HCT116 (cell line): Measurements from ENCODE around the gene TSPAN33. TPM values are rescaled to one million over a fixed set of nuclear protein-coding genes. Genes with fewer than 3 reads are reported as not detected.

Source experiments
- ATAC-seq: fragments of 200-7000 bp; cut with Tn5 transposase; 2 replicates; pipeline ENCODE4 v1.9.1; 2020; ENCODE audit warnings: mild to moderate bottlenecking, moderate library complexity
- BruUV-seq: library from RNA; stranded (reverse); fragments of 400-500 nt; replicated peaks from 2 replicates; lab custom pipeline; 2021; lab: Mats Ljungman, UMichigan
- CTCF ChIA-PET: fragments of 300-600 bp; sonication (Branson Sonifier 250); formaldehyde crosslinking; loops from one replicate; lab custom pipeline; 2021; ENCODE audit warnings: antibody characterized with exemption; lab: Charles Lee
- POLR2A ChIA-PET: fragments of 300-600, 350-600 bp; sonication (Branson Sonifier 250); formaldehyde crosslinking; loops from one replicate; lab custom pipeline; 2021; ENCODE audit warnings: antibody characterized with exemption; lab: Charles Lee
- RAD21 ChIA-PET, 2 experiments: fragments of 300-600 bp; sonication (Branson Sonifier 250); formaldehyde crosslinking; loops; one replicate each; lab custom pipeline; 2023; ENCODE audit warnings: low total read pairs in 2 of 2; ENCODE audit not compliant: uncharacterized antibody in 2 of 2, unreplicated experiment in 2 of 2, low non-redundant PET in 1 of 2; lab: Charles Lee
- DNase-seq: peaks from one replicate; pipeline ENCODE4 v3.0.0-alpha.2; 2010; ENCODE audit warnings: low read depth, low spot score
- H2AFZ ChIP-seq: fragments of 200-600 bp; shearing (Covaris generic), sonication (generic); 2 replicates; pipeline ENCODE4 v1.6.1; 2017; ENCODE audit warnings: low read depth, mixed run types, mixed read lengths, antibody characterized with exemption, low read length; ENCODE audit not compliant: poor library complexity, severe bottlenecking
- H3K27ac ChIP-seq: 2 replicates; pipeline ENCODE4 v1.5.1; 2012; ENCODE audit warnings: low read depth, low read length
- H3K27me3 ChIP-seq: fragments of 200-600 bp; sonication (generic); 2 replicates; pipeline ENCODE4 v1.6.1; 2016; ENCODE audit warnings: mixed run types, low read length, mixed read lengths; ENCODE audit not compliant: insufficient read depth
- H3K36me3 ChIP-seq, 2 experiments: fragments of 200-500 bp in 1 of 2; fragments of 200-600 bp in 1 of 2; sonication (Bioruptor generic) in 1 of 2; sonication (generic) in 1 of 2; 2 replicates each; pipeline versions ENCODE4 v1.5.1 to v1.6.1; 2014 to 2016; ENCODE audit warnings: low read length in 2 of 2, inconsistent platforms in 1 of 2, mixed read lengths in 1 of 2, mixed run types in 1 of 2; ENCODE audit not compliant: insufficient read depth in 2 of 2, control insufficient read depth in 1 of 2
- H3K4me1 ChIP-seq, 2 experiments: fragments of 200-600 bp in 1 of 2; sonication (generic) in 1 of 2; 2 replicates each; pipeline versions ENCODE4 v1.5.1 to v1.6.1; 2012 to 2017; ENCODE audit warnings: low read length in 2 of 2, inconsistent platforms in 1 of 2, mild to moderate bottlenecking in 1 of 2, mixed read lengths in 1 of 2, mixed run types in 1 of 2, moderate library complexity in 1 of 2; ENCODE audit not compliant: insufficient read depth in 2 of 2, control insufficient read depth in 1 of 2
- H3K4me2 ChIP-seq: fragments of 200-600 bp; sonication (generic); 2 replicates; pipeline ENCODE4 v1.6.1; 2017; ENCODE audit warnings: mixed run types, low read length, mixed read lengths
- H3K4me3 ChIP-seq, 2 experiments: fragments of 200-600 bp in 1 of 2; sonication (generic) in 1 of 2; replicated peaks in 1 of 2; 2 replicates each; pipeline ENCODE4 v1.5.1; 2011 to 2016; ENCODE audit warnings: low read length in 2 of 2, control low read depth in 1 of 2, low read depth in 1 of 2, mild to moderate bottlenecking in 1 of 2, mixed read lengths in 1 of 2, mixed run types in 1 of 2
- H3K79me2 ChIP-seq: fragments of 200-600 bp; sonication (generic); 2 replicates; pipeline ENCODE4 v1.6.1; 2017; ENCODE audit warnings: mild to moderate bottlenecking, mixed run types, low read length, moderate library complexity, mixed read lengths; ENCODE audit not compliant: insufficient read depth
- H3K9ac ChIP-seq: fragments of 200-600 bp; sonication (generic); 2 replicates; pipeline ENCODE4 v1.6.1; 2016; ENCODE audit warnings: low read length, mixed read lengths
- H3K9me2 ChIP-seq: fragments of 200-600 bp; sonication (generic), shearing (Covaris generic); 2 replicates; pipeline ENCODE4 v1.6.1; 2017; ENCODE audit warnings: mixed run types, mild to moderate bottlenecking, moderate library complexity; ENCODE audit not compliant: insufficient read depth
- H3K9me3 ChIP-seq, 2 experiments: fragments of 200-500 bp in 1 of 2; fragments of 200-600 bp in 1 of 2; sonication (Bioruptor generic) in 1 of 2; sonication (generic) in 1 of 2; 2 replicates each; pipeline ENCODE4 v1.6.1; 2014 to 2017; ENCODE audit warnings: low read length in 2 of 2, mixed read lengths in 2 of 2, inconsistent platforms in 1 of 2, low read depth in 1 of 2, mild to moderate bottlenecking in 1 of 2, mixed run types in 1 of 2, moderate library complexity in 1 of 2; ENCODE audit not compliant: control insufficient read depth in 1 of 2, insufficient read depth in 1 of 2
- H4K20me1 ChIP-seq: fragments of 200-600 bp; sonication (generic), shearing (Covaris generic); 2 replicates; pipeline ENCODE4 v1.6.1; 2017; ENCODE audit warnings: mixed run types, mild to moderate bottlenecking, moderate library complexity; ENCODE audit not compliant: insufficient read depth
- ATF3 ChIP-seq: IDR thresholded peaks from 2 replicates; pipeline ENCODE4 v1.6.1; 2012
- CEBPB ChIP-seq: IDR thresholded peaks from 2 replicates; pipeline ENCODE4 v1.6.1; 2012; ENCODE audit warnings: low read depth
- EGR1 ChIP-seq: IDR thresholded peaks from 2 replicates; pipeline ENCODE4 v1.6.1; 2012; ENCODE audit warnings: low read depth
- EZH2phosphoT487 ChIP-seq: fragments of 200-600 bp; IDR thresholded peaks from 2 replicates; pipeline ENCODE4 v1.6.1; 2018; ENCODE audit warnings: antibody characterized with exemption, borderline replicate concordance
- MAX ChIP-seq: IDR thresholded peaks from 2 replicates; pipeline ENCODE4 v1.6.1; 2012
- POLR2A ChIP-seq: IDR thresholded peaks from 2 replicates; pipeline ENCODE4 v1.7.0; 2011; ENCODE audit warnings: borderline replicate concordance; ENCODE audit not compliant: insufficient read depth, insufficient read length; ENCODE audit errors: extremely low read depth
- RAD21 ChIP-seq: IDR thresholded peaks from 2 replicates; pipeline ENCODE4 v1.6.1; 2012; ENCODE audit warnings: low read depth, mild to moderate bottlenecking
- SIN3A ChIP-seq: IDR thresholded peaks from 2 replicates; pipeline ENCODE4 v1.6.1; 2012; ENCODE audit warnings: low read depth
- SP1 ChIP-seq: IDR thresholded peaks from 2 replicates; pipeline ENCODE4 v1.6.1; 2012; ENCODE audit warnings: low read depth
- YY1 ChIP-seq: IDR thresholded peaks from 2 replicates; pipeline ENCODE4 v1.6.1; 2011; ENCODE audit warnings: low read length, low read depth, moderate library complexity, mild to moderate bottlenecking; ENCODE audit not compliant: insufficient replicate concordance; ENCODE audit errors: extremely low read depth
- ZBTB33 ChIP-seq: IDR thresholded peaks from 2 replicates; pipeline ENCODE4 v1.6.1; 2011; ENCODE audit warnings: mild to moderate bottlenecking, low read length, moderate library complexity; ENCODE audit not compliant: insufficient replicate concordance; ENCODE audit errors: extremely low read depth
- ZFX ChIP-seq: fragments of 450-650 bp; IDR thresholded peaks from 2 replicates; pipeline ENCODE4 v1.6.1; 2017
- intact Hi-C: fragments of 100-400 bp; cut with micrococcal nuclease; formaldehyde crosslinking; loops from 2 replicates; pipeline ENCODE4 v1.10.0; 2022
- total RNA-seq: library from RNA; stranded (reverse); gene quantifications from one replicate; pipeline ENCODE4 v1.2.1, GENCODE V29; 2021; ENCODE audit not compliant: unreplicated experiment

Gene TSPAN33
- total RNA-seq, 1 experiment from 2014 or later: 22.2 TPM

- Histone ChIP-seq H3K9ac (no peak overlapping the region), H4K20me1 (no peaks in the 10 kb centered on the region), H3K27me3 (no peaks in the 10 kb centered on the region), H2AFZ (no peak overlapping the region), H3K27ac (no peak overlapping the region), H3K9me2 (no peaks in the 10 kb centered on the region), H3K9me3 (no peaks in the 10 kb centered on the region), H3K4me2 (no peak overlapping the region), H3K79me2 (no peaks in the 10 kb centered on the region), H3K36me3 (no peaks in the 10 kb centered on the region), H3K4me3 (no peak overlapping the region), H3K4me1 (no peaks in the 10 kb centered on the region)
- ChIA-PET RAD21 (no interaction called here), CTCF (interaction anchor here (1.1 kb wide), 1 partner anchor 42 kb away, joined by 4 read pairs; no protein-coding TSS in a partner anchor), POLR2A (no interaction called here)
- no TSS peak for BruUV-seq
- intact Hi-C loops: no loop called here
- TF ChIP-seq EGR1: no peak
- TF ChIP-seq MAX: no peak
- no peak for TF ChIP-seq EZH2phosphoT487
- no peak for TF ChIP-seq POLR2A
- no peak for TF ChIP-seq ZBTB33
- no peak for TF ChIP-seq SP1
- TF ChIP-seq ATF3: no peak
- no peak for TF ChIP-seq ZFX
- TF ChIP-seq YY1: no peak
- TF ChIP-seq CEBPB: no peak
- TF ChIP-seq RAD21: no peak
- TF ChIP-seq SIN3A: no peak
- ATAC-seq (no peak), DNase-seq (no peak)
These were observed 61.7 kb downstream of the TSPAN33 start for GRCh38 chr7:129205987-129206785.
